ENCODE measurements around the gene PLP1. TPM values are rescaled to one million over a fixed set of nuclear protein-coding genes. Genes with fewer than 3 reads are reported as not detected.

The PLP1 gene
- total RNA-seq, 6 experiments from 2014 or later: 0.12 to 1.2 (median 0.50) TPM

DNA sequence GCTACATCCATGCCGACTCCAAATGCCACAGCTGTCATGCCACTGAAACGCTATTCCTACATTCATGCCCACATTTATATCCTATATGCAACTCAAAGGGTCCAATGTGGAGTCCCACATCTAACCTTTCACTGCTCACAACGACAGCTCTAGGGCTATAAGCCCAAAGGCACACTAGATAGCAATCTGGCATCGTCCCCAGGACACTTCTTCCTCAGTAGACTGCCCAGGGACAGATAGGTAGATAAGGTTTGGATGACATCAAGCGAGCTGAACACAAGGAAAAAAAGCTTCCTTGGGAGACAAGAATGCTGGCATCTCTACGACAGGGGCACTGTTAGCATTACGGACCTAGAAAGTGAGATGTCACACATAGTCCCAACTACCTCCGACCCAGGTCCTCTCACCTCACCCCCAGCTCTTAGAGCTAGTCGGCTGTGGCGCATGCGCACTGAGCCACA, 54.7 kb downstream of the PLP1 start:
- Mint-ChIP-seq H3K4me1 (ENCODE audit: low read depth) (no peaks in the 10 kb centered on the region), H3K36me3 (ENCODE audit: low read depth) (no peaks in the 10 kb centered on the region), H3K27ac (no peak overlapping the region), H3K27me3 (ENCODE audit: insufficient read depth) (no peaks in the 10 kb centered on the region), H3K9me3 (no peaks in the 10 kb centered on the region), H3K4me3 (peak overlapping the region; percentile 81)
- DNase-seq: peak; percentile 13
- TF ChIP-seq, protein P1, sequence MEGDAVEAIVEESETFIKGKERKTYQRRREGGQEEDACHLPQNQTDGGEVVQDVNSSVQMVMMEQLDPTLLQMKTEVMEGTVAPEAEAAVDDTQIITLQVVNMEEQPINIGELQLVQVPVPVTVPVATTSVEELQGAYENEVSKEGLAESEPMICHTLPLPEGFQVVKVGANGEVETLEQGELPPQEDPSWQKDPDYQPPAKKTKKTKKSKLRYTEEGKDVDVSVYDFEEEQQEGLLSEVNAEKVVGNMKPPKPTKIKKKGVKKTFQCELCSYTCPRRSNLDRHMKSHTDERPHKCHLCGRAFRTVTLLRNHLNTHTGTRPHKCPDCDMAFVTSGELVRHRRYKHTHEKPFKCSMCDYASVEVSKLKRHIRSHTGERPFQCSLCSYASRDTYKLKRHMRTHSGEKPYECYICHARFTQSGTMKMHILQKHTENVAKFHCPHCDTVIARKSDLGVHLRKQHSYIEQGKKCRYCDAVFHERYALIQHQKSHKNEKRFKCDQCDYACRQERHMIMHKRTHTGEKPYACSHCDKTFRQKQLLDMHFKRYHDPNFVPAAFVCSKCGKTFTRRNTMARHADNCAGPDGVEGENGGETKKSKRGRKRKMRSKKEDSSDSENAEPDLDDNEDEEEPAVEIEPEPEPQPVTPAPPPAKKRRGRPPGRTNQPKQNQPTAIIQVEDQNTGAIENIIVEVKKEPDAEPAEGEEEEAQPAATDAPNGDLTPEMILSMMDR (IDR thresholded peaks at IDR 0.05): no peak

DNA sequence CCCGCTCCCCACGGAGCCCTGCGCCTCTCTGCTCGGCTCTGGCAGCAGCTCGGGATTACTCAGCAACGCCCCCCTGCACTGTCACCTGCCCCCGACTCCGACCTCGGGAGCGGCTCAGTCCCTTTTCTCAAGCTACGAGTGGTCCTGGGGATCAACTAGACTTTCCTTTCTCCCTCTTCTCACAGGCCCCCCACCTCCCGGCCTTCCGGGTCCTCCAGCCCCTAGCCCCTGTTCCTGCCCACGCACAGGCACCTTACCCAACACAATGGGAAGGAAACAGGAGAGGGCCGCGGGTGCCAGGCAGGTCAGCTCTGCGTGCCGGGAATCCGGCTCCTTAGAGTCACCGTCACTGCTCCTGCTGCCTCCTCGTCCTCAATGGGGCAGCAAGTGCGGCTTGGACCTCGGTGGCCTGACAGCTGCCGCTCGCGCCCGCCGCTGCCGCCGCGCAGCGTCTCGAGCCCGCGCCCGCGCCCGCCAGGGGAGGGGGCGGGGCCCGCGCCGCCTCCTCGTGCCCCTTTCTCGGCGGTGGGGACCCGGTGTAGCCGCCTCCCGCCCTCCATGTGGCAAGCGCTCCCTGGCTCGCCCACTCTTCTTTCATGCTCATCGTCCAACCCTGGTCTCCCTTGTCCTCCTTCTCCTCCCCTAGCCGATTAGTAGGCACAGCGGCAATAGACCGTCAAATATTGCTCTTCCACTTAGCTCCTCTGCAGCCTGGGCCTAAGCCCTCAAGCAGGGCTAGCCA, 55.3 kb downstream of the PLP1 start, which contains the start of gene RAB9B:
RAB9B (minus strand) TSS at position 455 of the 742 bp plus-strand sequence. CDS start 6,473 bp downstream, outside the sequence.
- DNase-seq: no peak
- TF ChIP-seq, protein P1 (IDR thresholded peaks at IDR 0.05): no peak
- no peaks in the 10 kb centered on the region for H3K36me3 Mint-ChIP-seq (ENCODE audit: low read depth)
- no peaks in the 10 kb centered on the region for H3K4me1 Mint-ChIP-seq (ENCODE audit: low read depth)
- H3K9me3 Mint-ChIP-seq: no peaks in the 10 kb centered on the region
- peak within 1 kb of the TSS; percentile 87 for H3K4me3 Mint-ChIP-seq
- no peaks in the 10 kb centered on the region for H3K27me3 Mint-ChIP-seq (ENCODE audit: insufficient read depth)
- no peak within 1 kb of the TSS for H3K27ac Mint-ChIP-seq

DNA sequence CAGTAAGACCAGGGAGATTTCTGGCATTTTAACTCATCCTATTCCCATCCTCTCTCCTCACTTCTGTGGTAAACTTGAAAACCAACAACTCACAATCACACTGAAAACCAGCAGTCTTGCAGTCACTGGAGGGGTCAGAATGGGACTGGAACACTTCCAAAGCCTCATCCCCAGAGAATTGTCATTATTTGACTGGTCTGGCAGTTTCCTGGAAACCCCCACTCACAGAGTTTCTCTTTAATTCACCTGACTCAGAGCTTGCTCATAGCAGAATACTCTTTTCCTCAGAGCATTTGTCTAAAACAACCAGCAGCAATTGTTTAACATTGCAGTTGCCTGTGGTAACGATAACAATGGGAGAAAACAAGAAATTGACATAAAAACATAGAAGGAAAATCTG, 62.8 kb downstream of the PLP1 start:
- H3K4me1 Mint-ChIP-seq (ENCODE audit: low read depth): no peaks in the 10 kb centered on the region
- H3K4me3 Mint-ChIP-seq: no peak overlapping the region
- H3K36me3 Mint-ChIP-seq (ENCODE audit: low read depth): peaks cover 6% of the 10 kb centered on the region
- DNase-seq: no peak
- no peaks in the 10 kb centered on the region; the same call in 1 of the 2 replicates for H3K27me3 Mint-ChIP-seq (ENCODE audit: insufficient read depth)
- H3K27ac Mint-ChIP-seq: no peak overlapping the region
- H3K9me3 Mint-ChIP-seq: peaks cover 9% of the 10 kb centered on the region; the same call in 1 of the 2 replicates
- TF ChIP-seq, protein P1 (IDR thresholded peaks at IDR 0.05): no peak

Other genes starting within 250 kb of the PLP1 start
- 100 to 1,000 TPM in 5 of 6 experiments, 10 to 100 TPM in 1; 92.4 to 119 (median 118) TPM for gene TCEAL4, start 191.3 kb upstream of the PLP1 start, total RNA-seq (2021; fragmentation: NEBNext Ultra II Directional; extraction: Animal tissue kit (Norgen Biotek cat#: 25700))
- gene TCEAL3, start 168.9 kb upstream of the PLP1 start, total RNA-seq (2021; fragmentation: NEBNext Ultra II Directional; extraction: Animal tissue kit (Norgen Biotek cat#: 25700)): 10 to 100 TPM; 54.3 to 75.5 (median 62.7) TPM
- 10 to 100 TPM; 33.4 to 36.8 (median 35.9) TPM for gene TCEAL1, start 147.9 kb upstream of the PLP1 start, total RNA-seq (2021; fragmentation: NEBNext Ultra II Directional; extraction: Animal tissue kit (Norgen Biotek cat#: 25700))
- gene MORF4L2, start 90.1 kb upstream of the PLP1 start, total RNA-seq (2021; fragmentation: NEBNext Ultra II Directional; extraction: Animal tissue kit (Norgen Biotek cat#: 25700)): 100 to 1,000 TPM; 529 to 650 (median 569) TPM
- not detected for gene TMEM31, start 65.9 kb upstream of the PLP1 start, total RNA-seq (2021; fragmentation: NEBNext Ultra II Directional; extraction: Animal tissue kit (Norgen Biotek cat#: 25700))
- under 1 TPM; 0.14 to 0.40 (median 0.25) TPM for gene RAB9B, start 55.4 kb downstream of the PLP1 start, total RNA-seq (2021; fragmentation: NEBNext Ultra II Directional; extraction: Animal tissue kit (Norgen Biotek cat#: 25700))
- gene TMSB15B, start 185.8 kb downstream of the PLP1 start, total RNA-seq (2021; fragmentation: NEBNext Ultra II Directional; extraction: Animal tissue kit (Norgen Biotek cat#: 25700)): 1 to 10 TPM; 2.7 to 5.3 (median 5.0) TPM
- gene H2BW1, start 236.9 kb downstream of the PLP1 start, total RNA-seq (2021; fragmentation: NEBNext Ultra II Directional; extraction: Animal tissue kit (Norgen Biotek cat#: 25700)): not detected

Measured in HFFc6 (cell line).